Central memory CD8-positive, alpha-beta T cell (primary cell): ENCODE data around the gene POU6F2.

Experiments used
- ATAC-seq: fragments of 150-1000 bp; cut with Tn5 transposase; replicated peaks from 2 replicates; pipeline ENCODE4 v1.10.0; 2022; ENCODE audit warnings: mild to moderate bottlenecking, moderate FRiP score, moderate number of reproducible peaks; ENCODE audit not compliant: poor library complexity, severe bottlenecking; ENCODE audit errors: extremely low read depth
- DNase-seq, 2 donors: peaks; one replicate each; pipeline ENCODE4 v3.0.0; 2021; ENCODE audit warnings: low spot score in 2 of 2
- H3K27ac Mint-ChIP-seq: one replicate; pipeline ENCODE4 v1.8.0; 2022; ENCODE audit warnings: low read depth, mild to moderate bottlenecking, moderate library complexity, mixed read lengths
- H3K27me3 Mint-ChIP-seq: one replicate; pipeline ENCODE4 v1.8.0; 2022; ENCODE audit warnings: mixed read lengths
- H3K36me3 Mint-ChIP-seq: one replicate; pipeline ENCODE4 v1.8.0; 2022; ENCODE audit warnings: mild to moderate bottlenecking, moderate library complexity, mixed read lengths; ENCODE audit not compliant: insufficient read depth
- H3K4me1 Mint-ChIP-seq: one replicate; pipeline ENCODE4 v1.8.0; 2022; ENCODE audit warnings: mixed read lengths
- H3K4me3 Mint-ChIP-seq: one replicate; pipeline ENCODE4 v1.8.0; 2022; ENCODE audit warnings: mild to moderate bottlenecking, moderate library complexity, mixed read lengths
- H3K9me3 Mint-ChIP-seq: one replicate; pipeline ENCODE4 v1.8.0; 2022; ENCODE audit warnings: mixed read lengths

The POU6F2 gene

GRCh38 chr7:39460486-39460885, 482.8 kb downstream of the POU6F2 start:
- Mint-ChIP-seq H3K36me3 (peaks cover 3% of the 10 kb centered on the region), H3K4me3 (no peak overlapping the region), H3K9me3 (no peaks in the 10 kb centered on the region), H3K27me3 (peaks cover 57% of the 10 kb centered on the region), H3K27ac (no peak overlapping the region), H3K4me1 (peaks cover 5% of the 10 kb centered on the region)
- ATAC-seq (no peak), DNase-seq (no peak)

GRCh38 chr7:39461263-39461820, 483.6 kb downstream of the POU6F2 start:
- H3K4me3 Mint-ChIP-seq: no peak overlapping the region
- no peak overlapping the region for H3K27ac Mint-ChIP-seq
- H3K9me3 Mint-ChIP-seq: no peaks in the 10 kb centered on the region
- H3K4me1 Mint-ChIP-seq: peaks cover 5% of the 10 kb centered on the region
- peaks cover 3% of the 10 kb centered on the region for H3K36me3 Mint-ChIP-seq
- no peak for ATAC-seq
- peaks cover 65% of the 10 kb centered on the region for H3K27me3 Mint-ChIP-seq
- DNase-seq: no peak

- Mint-ChIP-seq H3K36me3 (peaks cover 3% of the 10 kb centered on the region), H3K4me3 (no peak overlapping the region), H3K4me1 (peaks cover 5% of the 10 kb centered on the region), H3K27me3 (peaks cover 58% of the 10 kb centered on the region), H3K27ac (no peak overlapping the region), H3K9me3 (no peaks in the 10 kb centered on the region)
- DNase-seq: no peak
- no peak for ATAC-seq
These were observed 485.5 kb downstream of the POU6F2 start for GRCh38 chr7:39463252-39463651.

- Mint-ChIP-seq H3K36me3 (peaks cover 3% of the 10 kb centered on the region), H3K4me3 (no peak overlapping the region), H3K4me1 (peaks cover 5% of the 10 kb centered on the region), H3K27me3 (peaks cover 46% of the 10 kb centered on the region), H3K9me3 (no peaks in the 10 kb centered on the region), H3K27ac (no peak overlapping the region)
- no peak for DNase-seq
- ATAC-seq: no peak
These were observed 486.8 kb downstream of the POU6F2 start for GRCh38 chr7:39464350-39465054.

- Mint-ChIP-seq H3K4me1 (peaks cover 5% of the 10 kb centered on the region), H3K36me3 (peaks cover 3% of the 10 kb centered on the region), H3K4me3 (no peak overlapping the region), H3K27me3 (peaks cover 46% of the 10 kb centered on the region), H3K27ac (no peak overlapping the region), H3K9me3 (no peaks in the 10 kb centered on the region)
- DNase-seq: no peak
- no peak for ATAC-seq
These were observed 487.6 kb downstream of the POU6F2 start for GRCh38 chr7:39465055-39465929.

- no peak overlapping the region for H3K4me3 Mint-ChIP-seq
- peaks cover 2% of the 10 kb centered on the region for H3K36me3 Mint-ChIP-seq
- H3K27ac Mint-ChIP-seq: no peak overlapping the region
- H3K27me3 Mint-ChIP-seq: peaks cover 48% of the 10 kb centered on the region
- peaks cover 5% of the 10 kb centered on the region for H3K4me1 Mint-ChIP-seq
- no peaks in the 10 kb centered on the region for H3K9me3 Mint-ChIP-seq
- ATAC-seq (no peak), DNase-seq (no peak)
These were observed 490.6 kb downstream of the POU6F2 start for GRCh38 chr7:39468261-39468660.

- DNase-seq: no peak
- no peak for ATAC-seq
- Mint-ChIP-seq H3K4me3 (no peak overlapping the region), H3K36me3 (peaks cover under 1% of the 10 kb centered on the region), H3K27me3 (peaks cover 44% of the 10 kb centered on the region), H3K4me1 (peaks cover 5% of the 10 kb centered on the region), H3K27ac (no peak overlapping the region), H3K9me3 (no peaks in the 10 kb centered on the region)
These were observed 491.2 kb downstream of the POU6F2 start for GRCh38 chr7:39468808-39469374.

- no peak for DNase-seq
- peaks cover 27% of the 10 kb centered on the region for H3K27me3 Mint-ChIP-seq
- no peaks in the 10 kb centered on the region for H3K9me3 Mint-ChIP-seq
- ATAC-seq: no peak
- no peak overlapping the region for H3K27ac Mint-ChIP-seq
- peaks cover 1% of the 10 kb centered on the region for H3K36me3 Mint-ChIP-seq
- H3K4me1 Mint-ChIP-seq: no peaks in the 10 kb centered on the region
- H3K4me3 Mint-ChIP-seq: no peak overlapping the region
These were observed 503.2 kb downstream of the POU6F2 start for GRCh38 chr7:39480901-39481300.

- H3K4me3 Mint-ChIP-seq: no peak overlapping the region
- ATAC-seq (no peak), DNase-seq (no peak)
- H3K9me3 Mint-ChIP-seq: no peaks in the 10 kb centered on the region
- no peak overlapping the region for H3K27ac Mint-ChIP-seq
- H3K4me1 Mint-ChIP-seq: no peaks in the 10 kb centered on the region
- H3K36me3 Mint-ChIP-seq: no peaks in the 10 kb centered on the region
- H3K27me3 Mint-ChIP-seq: peaks cover 73% of the 10 kb centered on the region
These were observed 511.0 kb downstream of the POU6F2 start for GRCh38 chr7:39488467-39489393.

- H3K36me3 Mint-ChIP-seq: no peaks in the 10 kb centered on the region
- no peak overlapping the region for H3K4me3 Mint-ChIP-seq
- ATAC-seq: no peak
- H3K9me3 Mint-ChIP-seq: no peaks in the 10 kb centered on the region
- H3K4me1 Mint-ChIP-seq: no peaks in the 10 kb centered on the region
- H3K27ac Mint-ChIP-seq: no peak overlapping the region
- DNase-seq: no peak
- peaks cover 70% of the 10 kb centered on the region for H3K27me3 Mint-ChIP-seq
These were observed 512.6 kb downstream of the POU6F2 start for GRCh38 chr7:39490296-39490695.

GRCh38 chr7:39493934-39494333, 516.2 kb downstream of the POU6F2 start:
- H3K4me3 Mint-ChIP-seq: no peak overlapping the region
- no peaks in the 10 kb centered on the region for H3K9me3 Mint-ChIP-seq
- no peaks in the 10 kb centered on the region for H3K4me1 Mint-ChIP-seq
- DNase-seq: no peak
- peaks cover 52% of the 10 kb centered on the region for H3K27me3 Mint-ChIP-seq
- no peak for ATAC-seq
- H3K36me3 Mint-ChIP-seq: peaks cover 1% of the 10 kb centered on the region
- no peak overlapping the region for H3K27ac Mint-ChIP-seq

GRCh38 chr7:39501358-39501757, 523.6 kb downstream of the POU6F2 start:
- no peaks in the 10 kb centered on the region for H3K9me3 Mint-ChIP-seq
- no peak overlapping the region for H3K27ac Mint-ChIP-seq
- DNase-seq: no peak
- peaks cover 1% of the 10 kb centered on the region for H3K36me3 Mint-ChIP-seq
- ATAC-seq: no peak
- no peaks in the 10 kb centered on the region for H3K4me1 Mint-ChIP-seq
- H3K27me3 Mint-ChIP-seq: peaks cover 45% of the 10 kb centered on the region
- H3K4me3 Mint-ChIP-seq: no peak overlapping the region
